WTC11 (cell line): ENCODE data around the gene TEK. TPM values are rescaled to one million over a fixed set of nuclear protein-coding genes. Genes with fewer than 3 reads are reported as not detected.

Experiments used
- ATAC-seq: fragments of 200-7000 bp; cut with Tn5 transposase; 2 replicates; pipeline ENCODE4 v1.10.0; 2021; ENCODE audit warnings: mild to moderate bottlenecking, moderate library complexity
- CTCF ChIA-PET: fragments of 300-600 bp; sonication (Branson Sonifier 250); formaldehyde crosslinking; loops from one replicate; lab custom pipeline; 2021; ENCODE audit warnings: antibody characterized with exemption; lab: Charles Lee
- POLR2A ChIA-PET: fragments of 350-600 bp; sonication (Branson Sonifier 250); formaldehyde crosslinking; loops from one replicate; lab custom pipeline; 2021; ENCODE audit warnings: antibody characterized with exemption; lab: Charles Lee
- DNase-seq: peaks from one replicate; pipeline ENCODE4 v3.0.0; 2021; ENCODE audit warnings: low spot score
- H3K27ac Mint-ChIP-seq: 2 replicates; pipeline ENCODE4 v1.8.0; 2021; ENCODE audit warnings: mixed read lengths
- H3K27me3 Mint-ChIP-seq: 2 replicates; pipeline ENCODE4 v1.8.0; 2021; ENCODE audit warnings: low read depth, mild to moderate bottlenecking, moderate library complexity, mixed read lengths
- H3K36me3 Mint-ChIP-seq: 2 replicates; pipeline ENCODE4 v1.8.0; 2021; ENCODE audit warnings: mixed read lengths
- H3K4me1 Mint-ChIP-seq: 2 replicates; pipeline ENCODE4 v1.8.0; 2022; ENCODE audit warnings: mixed read lengths
- H3K4me3 Mint-ChIP-seq: 2 replicates; pipeline ENCODE4 v1.8.0; 2021; ENCODE audit warnings: mild to moderate bottlenecking, moderate library complexity, mixed read lengths
- H3K9me3 Mint-ChIP-seq: 2 replicates; pipeline ENCODE4 v1.8.0; 2021; ENCODE audit warnings: mixed read lengths
- ARID4B ChIP-seq: sonication (generic); formaldehyde crosslinking; IDR thresholded peaks from 2 replicates; pipeline ENCODE4 v1.8.0; 2023; ENCODE audit warnings: missing genetic modification reagents, mild to moderate bottlenecking, borderline replicate concordance
- CBFB ChIP-seq: sonication (generic); formaldehyde crosslinking; IDR thresholded peaks from 2 replicates; pipeline ENCODE4 v1.8.1; 2022; ENCODE audit warnings: mild to moderate bottlenecking, low read depth, missing genetic modification reagents
- GRHL2 ChIP-seq: fragments of 250-450 bp; sonication (Bioruptor Pico); IDR thresholded peaks from 2 replicates; pipeline ENCODE4 v1.8.0; 2022; ENCODE audit warnings: mild to moderate bottlenecking, moderate library complexity; ENCODE audit not compliant: insufficient replicate concordance, severe bottlenecking
- IRF2 ChIP-seq: sonication (generic); formaldehyde crosslinking; IDR thresholded peaks from 2 replicates; pipeline ENCODE4 v1.8.0; 2022; ENCODE audit warnings: low read depth, missing genetic modification reagents, borderline replicate concordance
- KAT7 ChIP-seq: sonication (generic); formaldehyde crosslinking; IDR thresholded peaks from 2 replicates; pipeline ENCODE4 v1.8.1; 2023; ENCODE audit warnings: missing genetic modification reagents, mild to moderate bottlenecking, borderline replicate concordance
- NFE2L1 ChIP-seq: sonication (generic); formaldehyde crosslinking; IDR thresholded peaks from 2 replicates; pipeline ENCODE4 v1.8.1; 2023; ENCODE audit warnings: missing genetic modification reagents
- OVOL2 ChIP-seq: fragments of 250-450 bp; sonication (Bioruptor Pico); IDR thresholded peaks from 2 replicates; pipeline ENCODE4 v1.9.0; 2021; ENCODE audit warnings: mild to moderate bottlenecking, borderline replicate concordance
- ZBTB21 ChIP-seq: sonication (generic); formaldehyde crosslinking; IDR thresholded peaks from 2 replicates; pipeline ENCODE4 v1.8.1; 2023; ENCODE audit warnings: mild to moderate bottlenecking, missing genetic modification reagents, borderline replicate concordance
- ZNF317 ChIP-seq: sonication (generic); formaldehyde crosslinking; IDR thresholded peaks from 2 replicates; pipeline ENCODE4 v1.8.1; 2023; ENCODE audit warnings: low read depth, mild to moderate bottlenecking, moderate library complexity, missing genetic modification reagents, borderline replicate concordance
- total RNA-seq: library from RNA; stranded (reverse); gene quantifications from 3 replicates; pipeline ENCODE4 v1.2.3, GENCODE V29; 2021
- TF ChIP-seq, protein P1 (sequence below): sonication (generic); formaldehyde crosslinking; IDR thresholded peaks from 2 replicates; pipeline ENCODE4 v1.8.1; 2023; ENCODE audit warnings: mild to moderate bottlenecking, missing genetic modification reagents
- TF ChIP-seq, protein P2 (sequence below): sonication (generic); formaldehyde crosslinking; IDR thresholded peaks from 2 replicates; pipeline ENCODE4 v1.8.1; 2023; ENCODE audit warnings: mild to moderate bottlenecking, moderate library complexity, missing genetic modification reagents
- TF ChIP-seq, protein P3 (sequence below): sonication (generic); formaldehyde crosslinking; IDR thresholded peaks from 2 replicates; pipeline ENCODE4 v1.8.1; 2022; ENCODE audit warnings: low read depth, mild to moderate bottlenecking, moderate library complexity, missing genetic modification reagents, borderline replicate concordance

The TEK gene
- total RNA-seq, 1 experiment from 2014 or later = 3.1 TPM

DNA sequence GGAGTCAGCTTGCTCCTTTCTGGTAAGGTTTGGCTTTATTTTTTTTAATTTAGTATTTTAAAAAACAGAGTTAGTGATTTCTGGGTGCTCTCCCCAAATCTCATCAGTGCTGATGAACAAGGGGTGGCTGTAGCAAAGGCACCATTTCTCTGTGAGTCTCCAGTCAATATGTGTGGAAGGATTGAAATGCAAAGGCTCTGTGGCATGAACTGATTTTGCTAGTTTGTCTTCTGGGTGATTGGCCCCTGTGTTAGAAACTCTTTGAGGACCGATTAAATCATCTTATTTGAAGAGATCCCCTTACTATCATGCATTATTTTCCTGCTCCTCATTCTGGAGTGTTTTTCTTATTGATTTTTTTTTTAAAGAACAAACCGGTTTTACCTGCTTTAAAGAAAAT is 596 bp downstream of the TEK start (continued):
- no peak for TF ChIP-seq ARID4B
- TF ChIP-seq CBFB (CRISPR knock-in tag) = no peak
- TF ChIP-seq ZBTB21 = no peak
- TF ChIP-seq ZNF317 (CRISPR knock-in tag) = no peak
- TF ChIP-seq, protein P1, sequence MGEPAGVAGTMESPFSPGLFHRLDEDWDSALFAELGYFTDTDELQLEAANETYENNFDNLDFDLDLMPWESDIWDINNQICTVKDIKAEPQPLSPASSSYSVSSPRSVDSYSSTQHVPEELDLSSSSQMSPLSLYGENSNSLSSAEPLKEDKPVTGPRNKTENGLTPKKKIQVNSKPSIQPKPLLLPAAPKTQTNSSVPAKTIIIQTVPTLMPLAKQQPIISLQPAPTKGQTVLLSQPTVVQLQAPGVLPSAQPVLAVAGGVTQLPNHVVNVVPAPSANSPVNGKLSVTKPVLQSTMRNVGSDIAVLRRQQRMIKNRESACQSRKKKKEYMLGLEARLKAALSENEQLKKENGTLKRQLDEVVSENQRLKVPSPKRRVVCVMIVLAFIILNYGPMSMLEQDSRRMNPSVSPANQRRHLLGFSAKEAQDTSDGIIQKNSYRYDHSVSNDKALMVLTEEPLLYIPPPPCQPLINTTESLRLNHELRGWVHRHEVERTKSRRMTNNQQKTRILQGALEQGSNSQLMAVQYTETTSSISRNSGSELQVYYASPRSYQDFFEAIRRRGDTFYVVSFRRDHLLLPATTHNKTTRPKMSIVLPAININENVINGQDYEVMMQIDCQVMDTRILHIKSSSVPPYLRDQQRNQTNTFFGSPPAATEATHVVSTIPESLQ = no peak
- TF ChIP-seq IRF2 (CRISPR knock-in tag) = no peak

DNA sequence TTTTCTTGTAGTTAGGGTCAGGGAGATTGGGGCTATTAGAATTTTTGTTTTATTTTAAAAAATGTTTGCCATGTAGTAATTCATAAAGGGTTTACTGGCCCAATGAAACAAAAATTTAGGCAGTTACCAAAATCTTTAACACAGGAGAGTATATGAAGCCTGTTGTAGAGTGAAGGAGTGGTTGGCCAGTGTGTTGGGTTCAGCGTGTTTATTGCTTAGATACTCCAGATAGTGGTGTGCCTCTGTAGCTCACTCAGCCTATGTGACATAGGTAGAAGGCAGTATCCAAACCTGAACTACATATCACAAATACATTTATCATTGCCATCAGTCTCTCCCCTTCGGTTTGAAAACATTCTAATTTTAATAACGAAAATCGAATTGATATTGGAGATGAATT is 1.2 kb downstream of the TEK start:
- no peak for TF ChIP-seq KAT7
- no peak for TF ChIP-seq GRHL2 (CRISPR knock-in tag)
- CTCF ChIA-PET = no interaction called here
- Mint-ChIP-seq H3K27ac (no peak overlapping the region), H3K4me1 (peaks cover 17% of the 10 kb centered on the region), H3K4me3 (no peak overlapping the region), H3K9me3 (no peaks in the 10 kb centered on the region), H3K27me3 (no peaks in the 10 kb centered on the region), H3K36me3 (no peaks in the 10 kb centered on the region)
- POLR2A ChIA-PET = no interaction called here
- ATAC-seq (no peak), DNase-seq (no peak)

DNA sequence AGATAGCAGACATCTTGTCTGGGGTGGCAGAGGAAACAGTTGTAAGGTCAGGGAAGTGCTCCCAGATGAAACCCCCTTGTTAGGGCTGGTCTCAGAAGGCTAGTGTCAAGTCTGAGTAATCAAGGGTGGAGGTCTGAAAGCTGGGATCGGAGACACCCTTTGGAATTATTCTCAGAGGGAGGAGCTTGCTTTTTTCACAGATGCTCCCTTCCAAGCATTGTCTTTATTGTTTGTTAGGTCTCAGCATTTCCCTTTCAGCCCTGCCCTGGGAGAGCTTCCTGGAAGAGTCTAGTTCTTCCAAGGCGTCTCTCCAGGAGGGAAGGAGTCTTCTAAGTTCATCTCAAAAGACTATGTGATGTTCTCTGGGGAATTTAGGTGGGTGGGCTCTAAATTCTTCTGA is 3.2 kb downstream of the TEK start:
- peaks cover 19% of the 10 kb centered on the region for H3K4me1 Mint-ChIP-seq
- no peaks in the 10 kb centered on the region for H3K9me3 Mint-ChIP-seq
- TF ChIP-seq IRF2 (CRISPR knock-in tag) = no peak
- no peak for TF ChIP-seq OVOL2
- TF ChIP-seq, protein P2, sequence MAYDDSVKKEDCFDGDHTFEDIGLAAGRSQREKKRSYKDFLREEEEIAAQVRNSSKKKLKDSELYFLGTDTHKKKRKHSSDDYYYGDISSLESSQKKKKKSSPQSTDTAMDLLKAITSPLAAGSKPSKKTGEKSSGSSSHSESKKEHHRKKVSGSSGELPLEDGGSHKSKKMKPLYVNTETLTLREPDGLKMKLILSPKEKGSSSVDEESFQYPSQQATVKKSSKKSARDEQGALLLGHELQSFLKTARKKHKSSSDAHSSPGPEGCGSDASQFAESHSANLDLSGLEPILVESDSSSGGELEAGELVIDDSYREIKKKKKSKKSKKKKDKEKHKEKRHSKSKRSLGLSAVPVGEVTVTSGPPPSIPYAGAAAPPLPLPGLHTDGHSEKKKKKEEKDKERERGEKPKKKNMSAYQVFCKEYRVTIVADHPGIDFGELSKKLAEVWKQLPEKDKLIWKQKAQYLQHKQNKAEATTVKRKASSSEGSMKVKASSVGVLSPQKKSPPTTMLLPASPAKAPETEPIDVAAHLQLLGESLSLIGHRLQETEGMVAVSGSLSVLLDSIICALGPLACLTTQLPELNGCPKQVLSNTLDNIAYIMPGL (CRISPR knock-in tag) = no peak
- TF ChIP-seq NFE2L1 (CRISPR knock-in tag) = no peak
- TF ChIP-seq, protein P3, sequence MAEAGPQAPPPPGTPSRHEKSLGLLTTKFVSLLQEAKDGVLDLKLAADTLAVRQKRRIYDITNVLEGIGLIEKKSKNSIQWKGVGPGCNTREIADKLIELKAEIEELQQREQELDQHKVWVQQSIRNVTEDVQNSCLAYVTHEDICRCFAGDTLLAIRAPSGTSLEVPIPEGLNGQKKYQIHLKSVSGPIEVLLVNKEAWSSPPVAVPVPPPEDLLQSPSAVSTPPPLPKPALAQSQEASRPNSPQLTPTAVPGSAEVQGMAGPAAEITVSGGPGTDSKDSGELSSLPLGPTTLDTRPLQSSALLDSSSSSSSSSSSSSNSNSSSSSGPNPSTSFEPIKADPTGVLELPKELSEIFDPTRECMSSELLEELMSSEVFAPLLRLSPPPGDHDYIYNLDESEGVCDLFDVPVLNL = no peak
- no peak for TF ChIP-seq ZNF317 (CRISPR knock-in tag)
- H3K36me3 Mint-ChIP-seq = no peaks in the 10 kb centered on the region
- no peak overlapping the region for H3K4me3 Mint-ChIP-seq
- no peak for DNase-seq
- no peak overlapping the region for H3K27ac Mint-ChIP-seq
- ChIA-PET CTCF (no interaction called here), POLR2A (no interaction called here)
- H3K27me3 Mint-ChIP-seq = no peaks in the 10 kb centered on the region
- ATAC-seq = no peak
